ENCODE data around the gene ESD.

The ESD gene

GRCh38 chr13:46796515-46797474, at the start of gene ESD:
TSS of gene ESD (minus strand) at chr13:46797161. CDS start at chr13:46791413, 5,748 bp downstream.
- TF ChIP-seq CTCF (IDR thresholded peaks at IDR 0.05) = no peak

- no peak for TF ChIP-seq CTCF (IDR thresholded peaks at IDR 0.05)
These were observed 49.8 kb upstream of the ESD start for GRCh38 chr13:46846726-46847125.

GRCh38 chr13:46845146-46845545, 48.2 kb upstream of the ESD start:
- TF ChIP-seq CTCF (IDR thresholded peaks at IDR 0.05) = no peak

- TF ChIP-seq CTCF (IDR thresholded peaks at IDR 0.05) = no peak
These were observed 47.5 kb upstream of the ESD start for GRCh38 chr13:46844431-46844830.

GRCh38 chr13:46839399-46839798, 42.4 kb upstream of the ESD start:
- no peak for TF ChIP-seq CTCF (IDR thresholded peaks at IDR 0.05)

GRCh38 chr13:46834657-46835056, 37.7 kb upstream of the ESD start:
- TF ChIP-seq CTCF (IDR thresholded peaks at IDR 0.05) = no peak

- TF ChIP-seq CTCF (IDR thresholded peaks at IDR 0.05) = peak; percentile 68
These were observed 34.7 kb upstream of the ESD start for GRCh38 chr13:46831588-46832194.
